ENCODE data around the gene HUNK.

GRCh38 chr21:31915566-31915965, 42.7 kb downstream of the HUNK start:
- TF ChIP-seq POLR2A (IDR thresholded peaks at IDR 0.05): no peak
- TF ChIP-seq CTCF (IDR thresholded peaks at IDR 0.05): no peak

All from adrenal gland (tissue), 5 donors.